T-helper 2 cell treated with Interferon-gamma antibody and Interleukin-4, amounts not matched to agents 5 μg/mL and 100 μg/mL, for 36 hours (primary cell): ENCODE data around the gene TMEM123.
A peak's percentile ranks its signal among the peaks of the same experiment; 100 is the strongest.

Experiments
- DNase-seq: peaks from one replicate; pipeline ENCODE4 v3.0.0; 2021; ENCODE audit warnings: low spot score
- H3K27ac Mint-ChIP-seq: one replicate; pipeline ENCODE4 v1.8.0; 2021; ENCODE audit warnings: mild to moderate bottlenecking, mixed read lengths
- H3K27me3 Mint-ChIP-seq: one replicate; pipeline ENCODE4 v1.8.0; 2021; ENCODE audit warnings: low read depth, mixed read lengths
- H3K36me3 Mint-ChIP-seq: one replicate; pipeline ENCODE4 v1.8.0; 2021; ENCODE audit warnings: low read depth, mixed read lengths
- H3K4me1 Mint-ChIP-seq: one replicate; pipeline ENCODE4 v1.8.0; 2021; ENCODE audit warnings: low read depth, mixed read lengths
- H3K4me3 Mint-ChIP-seq: one replicate; pipeline ENCODE4 v1.8.0; 2022; ENCODE audit warnings: mild to moderate bottlenecking, moderate library complexity, mixed read lengths
- H3K9me3 Mint-ChIP-seq: one replicate; pipeline ENCODE4 v1.8.0; 2021; ENCODE audit warnings: mixed read lengths

The TMEM123 gene

DNA sequence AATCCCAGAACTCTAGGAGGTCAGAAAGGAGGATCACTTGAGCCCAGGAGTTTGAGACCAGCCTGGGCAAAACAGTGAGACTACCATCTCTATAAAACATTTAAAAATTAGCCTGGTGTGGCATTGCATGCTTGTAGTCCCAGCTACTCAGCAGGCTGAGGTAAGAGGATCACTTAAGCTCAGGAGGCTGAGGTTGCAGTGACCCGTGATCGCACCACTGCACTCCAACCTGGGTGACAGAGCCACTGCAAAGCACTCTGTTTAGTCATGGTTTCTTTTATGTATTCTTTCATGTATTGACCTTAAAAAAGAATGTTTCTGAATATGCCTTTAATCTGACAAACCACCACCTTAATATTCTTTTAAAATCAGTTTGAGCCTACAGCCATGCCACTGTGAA, 53.4 kb downstream of the TMEM123 start:
- Mint-ChIP-seq H3K4me3 (no peak overlapping the region), H3K4me1 (peaks cover 34% of the 10 kb centered on the region), H3K27ac (no peak overlapping the region), H3K36me3 (peaks cover 53% of the 10 kb centered on the region), H3K27me3 (no peaks in the 10 kb centered on the region), H3K9me3 (no peaks in the 10 kb centered on the region)
- no peak for DNase-seq

DNA sequence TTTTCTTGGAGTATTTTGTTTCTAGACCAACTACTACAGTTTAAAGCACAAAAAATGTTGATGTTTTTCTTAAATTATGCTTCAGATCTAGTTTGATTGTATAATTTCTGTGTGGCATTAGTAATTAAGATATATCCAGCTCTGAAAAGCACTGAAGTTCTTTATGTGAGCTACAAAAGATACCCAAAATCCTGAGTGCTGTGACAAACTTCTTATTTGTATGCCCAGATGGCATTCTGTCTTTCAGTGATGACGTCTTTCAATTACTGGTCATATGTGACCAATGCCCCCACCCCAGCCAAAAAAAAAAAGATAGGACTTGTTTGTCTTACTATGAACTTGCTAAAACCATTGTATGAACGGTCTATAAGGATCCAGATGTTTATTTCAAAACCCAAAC, 54.3 kb downstream of the TMEM123 start:
- Mint-ChIP-seq H3K36me3 (peaks cover 51% of the 10 kb centered on the region), H3K27ac (peak overlapping the region; percentile 9), H3K4me1 (peaks cover 29% of the 10 kb centered on the region), H3K4me3 (no peak overlapping the region), H3K27me3 (no peaks in the 10 kb centered on the region), H3K9me3 (no peaks in the 10 kb centered on the region)
- DNase-seq, result no peak

DNA sequence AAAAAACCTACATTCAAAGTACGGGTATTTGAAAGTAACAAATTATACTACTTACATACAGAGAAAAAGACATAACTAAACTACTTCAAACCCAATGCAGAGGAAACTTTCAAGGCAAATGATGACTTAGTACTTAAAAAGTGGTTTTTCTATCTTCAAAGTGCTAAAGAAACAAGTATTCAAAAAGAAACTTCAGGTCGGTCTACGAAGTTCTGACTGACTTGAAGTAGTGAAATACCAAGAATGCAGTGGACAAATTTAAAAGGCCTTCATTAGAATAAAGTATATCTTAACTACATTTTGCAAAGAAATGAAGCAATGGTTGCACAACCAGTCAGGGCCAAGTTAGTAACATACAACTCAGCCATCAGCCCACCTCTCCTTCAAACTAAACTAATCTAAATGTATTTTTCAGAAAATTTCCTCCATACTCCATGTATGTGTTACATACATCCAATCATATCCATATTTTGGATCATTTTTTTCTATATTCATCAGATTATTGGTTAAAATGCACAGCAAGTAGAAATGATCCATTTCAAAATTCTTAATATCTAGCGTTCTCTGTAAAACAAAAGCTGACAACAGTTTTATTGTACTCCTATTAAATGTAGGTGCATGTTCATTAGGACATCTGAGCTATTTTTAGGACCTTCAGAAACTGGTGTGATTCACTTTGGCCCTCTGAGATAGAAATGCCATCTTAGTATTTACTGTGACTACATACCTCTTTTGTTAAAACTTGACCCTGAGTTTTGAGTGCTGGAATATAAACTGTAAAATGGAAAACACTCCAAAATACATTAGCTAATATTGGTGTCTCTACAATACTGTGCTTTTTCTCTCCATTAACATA, 55.6 kb downstream of the TMEM123 start:
- Mint-ChIP-seq H3K4me3 (no peak overlapping the region), H3K9me3 (no peaks in the 10 kb centered on the region), H3K27me3 (no peaks in the 10 kb centered on the region), H3K4me1 (peaks cover 20% of the 10 kb centered on the region), H3K27ac (peak overlapping the region; percentile 42), H3K36me3 (peaks cover 53% of the 10 kb centered on the region)
- no peak for DNase-seq

DNA sequence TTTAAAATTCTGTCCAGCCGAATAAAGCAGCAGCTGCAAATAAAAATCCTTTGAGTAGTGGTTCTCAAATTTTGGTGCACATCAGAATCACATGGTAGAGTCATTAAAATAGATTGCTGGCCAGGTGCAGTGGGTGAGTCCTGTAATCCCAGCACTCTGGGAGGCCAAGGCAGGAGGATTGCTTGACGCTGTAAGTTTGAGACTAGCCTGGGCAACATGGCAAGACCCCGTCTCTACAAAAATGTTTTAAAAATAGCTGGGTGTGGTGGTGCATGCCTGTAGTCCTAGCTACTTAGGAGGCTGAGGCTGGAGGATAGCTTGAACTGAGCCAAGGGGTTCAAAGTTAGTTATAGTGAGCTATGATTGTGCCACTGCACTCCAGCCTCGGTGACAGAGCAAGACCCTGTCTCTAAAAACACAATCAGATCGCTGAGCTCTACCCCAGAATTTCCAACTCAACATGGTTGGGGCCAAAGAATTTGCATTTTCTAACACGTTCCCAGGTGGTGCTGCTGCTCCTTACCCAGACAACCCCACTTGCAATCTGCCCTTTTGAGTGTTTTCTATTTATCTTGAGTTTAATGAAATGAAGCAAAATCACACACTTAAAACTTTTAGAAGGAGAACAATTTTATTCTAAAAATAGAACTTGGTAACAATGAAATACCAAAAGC, 56.7 kb downstream of the TMEM123 start:
- peaks cover 44% of the 10 kb centered on the region for H3K36me3 Mint-ChIP-seq
- H3K9me3 Mint-ChIP-seq, result no peaks in the 10 kb centered on the region
- H3K27me3 Mint-ChIP-seq, result no peaks in the 10 kb centered on the region
- H3K27ac Mint-ChIP-seq, result no peak overlapping the region
- H3K4me1 Mint-ChIP-seq, result peaks cover 18% of the 10 kb centered on the region
- no peak overlapping the region for H3K4me3 Mint-ChIP-seq
- no peak for DNase-seq

DNA sequence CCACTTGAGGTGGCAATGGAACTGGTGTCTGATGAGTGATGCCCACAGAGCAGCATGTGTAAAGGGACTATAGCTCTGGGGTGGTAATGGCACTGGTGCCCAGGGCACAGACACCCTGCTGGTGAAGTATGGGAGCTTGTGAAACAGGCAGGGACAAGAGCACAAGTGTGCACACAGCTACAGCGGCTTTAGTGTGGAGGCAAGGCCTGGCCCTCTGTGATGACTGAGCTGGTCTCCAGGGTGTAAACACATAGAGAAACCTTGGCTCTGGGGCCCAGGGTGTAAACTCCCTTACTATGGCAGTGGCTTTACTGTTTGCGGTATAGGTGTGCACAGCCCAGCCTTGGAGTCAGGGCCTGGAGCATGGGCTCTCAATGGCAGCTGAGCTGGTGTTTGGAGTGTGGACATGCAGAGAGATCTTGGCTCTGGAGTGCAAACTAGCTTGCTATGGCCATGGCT, 59.3 kb downstream of the TMEM123 start:
- Mint-ChIP-seq H3K27me3 (no peaks in the 10 kb centered on the region), H3K36me3 (peaks cover 49% of the 10 kb centered on the region), H3K9me3 (no peaks in the 10 kb centered on the region), H3K4me3 (no peak overlapping the region), H3K27ac (peak overlapping the region; percentile 15), H3K4me1 (peaks cover 19% of the 10 kb centered on the region)
- DNase-seq, result no peak

DNA sequence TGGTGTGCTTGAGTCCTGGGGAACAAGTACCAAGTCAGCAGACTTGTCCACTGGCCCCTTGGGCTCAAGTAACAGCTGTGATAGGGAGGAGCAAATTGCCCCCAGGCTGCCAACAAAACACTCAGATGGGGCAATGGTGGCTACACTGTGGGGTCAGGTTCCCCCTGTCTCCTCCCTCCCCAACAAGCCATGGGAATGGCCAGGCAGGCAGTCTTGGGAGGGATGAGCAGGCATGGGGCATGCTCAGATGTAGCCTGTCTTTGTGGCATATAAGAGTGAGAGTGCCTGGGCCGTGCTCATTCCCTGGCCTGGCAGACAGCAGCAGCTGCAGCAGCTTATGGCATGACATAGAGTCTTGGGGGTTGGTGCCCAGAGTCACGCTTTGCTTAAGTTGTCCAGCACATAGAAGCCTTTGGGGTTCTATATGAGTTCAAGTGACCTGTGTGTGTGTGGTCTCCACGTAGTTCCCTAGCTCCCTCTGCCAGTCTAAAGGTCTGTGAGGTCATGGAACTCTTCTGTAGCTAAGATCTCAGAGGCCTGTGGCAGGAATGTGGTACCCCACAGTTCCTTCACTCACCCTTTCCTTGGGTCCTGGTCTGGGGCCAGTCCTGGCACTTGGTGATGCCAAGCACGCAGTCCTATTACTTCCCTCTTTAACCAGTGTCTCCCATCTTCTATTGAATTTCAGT, 60.9 kb downstream of the TMEM123 start:
- Mint-ChIP-seq H3K27ac (peak overlapping the region; percentile 10), H3K36me3 (peaks cover 52% of the 10 kb centered on the region), H3K4me3 (no peak overlapping the region), H3K9me3 (no peaks in the 10 kb centered on the region), H3K27me3 (no peaks in the 10 kb centered on the region), H3K4me1 (peaks cover 16% of the 10 kb centered on the region)
- DNase-seq, result no peak

DNA sequence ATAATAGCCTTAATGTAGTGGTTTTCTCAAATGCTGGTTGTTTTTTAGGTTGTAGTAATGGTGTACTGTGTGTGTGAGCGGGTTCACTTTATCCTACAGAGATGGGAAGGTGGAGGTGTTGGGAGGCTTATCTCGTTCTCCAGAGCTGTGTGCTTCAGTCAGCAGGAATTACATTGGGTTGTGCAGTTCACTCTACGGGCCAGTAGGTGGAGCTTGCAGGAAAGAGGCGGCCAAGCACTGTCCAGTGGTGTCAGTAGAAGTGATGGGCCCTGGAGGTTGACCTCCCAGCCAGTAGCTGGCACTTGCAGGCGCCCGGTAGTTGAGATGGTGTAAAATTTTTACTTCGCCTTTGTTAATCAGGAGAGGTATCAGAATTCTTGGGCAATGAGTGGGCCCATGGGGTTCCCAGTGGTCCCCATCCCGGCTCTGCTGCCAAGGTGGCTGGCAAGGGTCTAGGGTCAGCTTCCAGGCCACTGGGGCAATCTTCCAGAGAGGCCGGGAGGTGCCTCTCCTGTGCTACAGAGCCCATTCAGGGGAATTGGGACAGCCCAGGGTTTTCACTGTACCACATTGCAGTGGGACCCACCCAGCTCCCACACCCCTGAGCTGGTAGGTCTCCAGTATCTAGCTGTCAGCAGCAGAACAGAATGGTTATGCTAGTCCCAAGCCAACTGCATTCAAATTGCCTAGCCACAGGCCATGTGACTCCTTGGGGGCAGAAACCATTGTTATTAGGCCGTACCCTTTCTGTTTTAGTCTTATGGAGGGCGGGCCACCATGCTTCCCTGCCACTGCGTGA, 61.7 kb downstream of the TMEM123 start:
- no peak overlapping the region for H3K4me3 Mint-ChIP-seq

DNA sequence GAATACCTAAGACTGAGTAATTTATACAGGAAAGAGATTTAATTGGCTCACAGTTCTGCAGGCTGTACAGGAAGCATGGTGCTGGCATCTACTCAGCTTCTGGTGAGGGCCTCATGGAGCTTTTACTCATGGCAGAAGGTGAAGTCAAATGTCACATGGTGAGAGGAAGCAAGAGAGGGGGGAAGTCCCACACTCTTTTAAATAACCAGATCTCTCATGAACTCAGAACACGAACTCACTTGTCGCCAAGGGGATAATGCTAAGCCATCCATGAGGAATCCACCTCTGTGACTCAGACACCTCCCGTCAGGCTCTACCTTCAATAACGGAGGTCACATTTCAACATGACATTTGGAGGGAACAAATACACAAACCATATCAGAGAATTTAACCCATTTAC, 63.3 kb downstream of the TMEM123 start:
- H3K9me3 Mint-ChIP-seq, result no peaks in the 10 kb centered on the region
- H3K4me1 Mint-ChIP-seq, result peaks cover 23% of the 10 kb centered on the region
- no peak overlapping the region for H3K4me3 Mint-ChIP-seq
- DNase-seq, result no peak
- peaks cover 50% of the 10 kb centered on the region for H3K36me3 Mint-ChIP-seq
- H3K27ac Mint-ChIP-seq, result no peak overlapping the region
- H3K27me3 Mint-ChIP-seq, result no peaks in the 10 kb centered on the region

More for the DNA sequence above, 61.7 kb downstream of the TMEM123 start:
- no peaks in the 10 kb centered on the region for H3K27me3 Mint-ChIP-seq
- H3K36me3 Mint-ChIP-seq, result peaks cover 50% of the 10 kb centered on the region
- peak overlapping the region; percentile 37 for H3K27ac Mint-ChIP-seq
- no peaks in the 10 kb centered on the region for H3K9me3 Mint-ChIP-seq
- DNase-seq, result peak; percentile 26
- peaks cover 19% of the 10 kb centered on the region for H3K4me1 Mint-ChIP-seq

DNA sequence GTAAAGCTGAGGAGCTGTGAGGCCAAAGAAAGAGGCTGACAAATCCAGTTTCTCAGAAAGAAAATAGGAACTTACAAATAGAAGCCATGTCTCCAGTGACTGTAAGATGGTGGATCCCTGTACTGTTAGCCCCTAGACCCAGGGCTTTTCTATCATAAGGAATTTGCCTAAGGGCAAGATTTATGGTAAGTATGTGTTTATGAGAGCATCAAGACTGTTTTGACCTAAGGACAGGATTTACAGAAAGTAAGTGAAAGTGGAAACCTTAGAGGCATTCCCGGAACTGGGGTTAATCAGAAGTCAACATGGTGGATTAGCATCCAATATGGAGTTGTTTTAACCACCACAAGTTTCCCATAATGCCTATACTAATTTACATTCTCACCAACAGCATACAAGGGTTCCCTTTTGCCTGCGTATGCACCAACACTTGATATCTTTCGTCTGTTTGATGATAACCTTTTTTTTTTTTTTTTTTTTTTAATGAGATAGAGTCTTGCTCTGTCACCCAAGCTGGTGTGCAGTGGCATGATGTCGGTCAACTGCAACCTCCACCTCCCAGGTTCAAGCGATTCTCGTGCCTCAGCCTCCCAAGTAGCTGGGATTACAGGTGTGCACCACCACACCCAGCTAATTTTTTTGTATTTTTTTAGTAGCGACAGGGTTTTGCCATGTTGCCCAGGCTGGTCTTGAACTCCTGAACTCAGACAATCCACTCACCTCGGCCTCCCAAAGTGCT, 65.4 kb downstream of the TMEM123 start:
- Mint-ChIP-seq H3K27ac (no peak overlapping the region), H3K4me3 (no peak overlapping the region), H3K36me3 (peaks cover 40% of the 10 kb centered on the region), H3K4me1 (peaks cover 16% of the 10 kb centered on the region), H3K27me3 (no peaks in the 10 kb centered on the region), H3K9me3 (no peaks in the 10 kb centered on the region)
- DNase-seq, result no peak

DNA sequence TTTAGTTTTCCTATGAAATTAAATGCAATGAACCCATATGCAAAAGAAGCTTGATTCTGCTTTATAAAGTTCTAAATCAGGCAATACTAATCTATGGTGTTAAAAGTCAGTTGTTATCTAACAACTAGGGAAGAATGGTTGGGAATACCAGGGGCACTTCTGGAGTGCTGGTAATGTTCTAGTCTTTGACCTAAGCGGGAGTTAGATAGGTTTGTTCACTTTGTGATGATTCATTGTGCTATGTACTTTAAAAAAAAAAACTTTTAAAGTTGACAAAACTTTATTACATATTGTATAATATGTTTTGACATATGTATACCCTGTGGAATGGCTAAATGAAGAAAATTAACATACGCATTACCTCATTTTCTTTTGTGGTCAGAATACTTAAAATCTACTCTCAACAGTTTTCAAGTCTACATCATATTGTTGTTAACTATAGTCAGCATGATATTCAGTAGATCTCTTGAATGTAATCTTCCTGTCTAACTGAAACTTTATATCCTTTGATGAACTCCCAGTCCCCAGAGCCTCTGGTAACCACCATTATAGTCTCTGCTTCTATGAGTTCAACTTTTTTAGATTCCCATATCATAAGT, 66.3 kb downstream of the TMEM123 start:
- H3K27me3 Mint-ChIP-seq, result no peaks in the 10 kb centered on the region
- no peak overlapping the region for H3K4me3 Mint-ChIP-seq
- no peaks in the 10 kb centered on the region for H3K9me3 Mint-ChIP-seq
- H3K36me3 Mint-ChIP-seq, result peaks cover 40% of the 10 kb centered on the region
- no peak for DNase-seq
- H3K27ac Mint-ChIP-seq, result no peak overlapping the region
- peaks cover 16% of the 10 kb centered on the region for H3K4me1 Mint-ChIP-seq

DNA sequence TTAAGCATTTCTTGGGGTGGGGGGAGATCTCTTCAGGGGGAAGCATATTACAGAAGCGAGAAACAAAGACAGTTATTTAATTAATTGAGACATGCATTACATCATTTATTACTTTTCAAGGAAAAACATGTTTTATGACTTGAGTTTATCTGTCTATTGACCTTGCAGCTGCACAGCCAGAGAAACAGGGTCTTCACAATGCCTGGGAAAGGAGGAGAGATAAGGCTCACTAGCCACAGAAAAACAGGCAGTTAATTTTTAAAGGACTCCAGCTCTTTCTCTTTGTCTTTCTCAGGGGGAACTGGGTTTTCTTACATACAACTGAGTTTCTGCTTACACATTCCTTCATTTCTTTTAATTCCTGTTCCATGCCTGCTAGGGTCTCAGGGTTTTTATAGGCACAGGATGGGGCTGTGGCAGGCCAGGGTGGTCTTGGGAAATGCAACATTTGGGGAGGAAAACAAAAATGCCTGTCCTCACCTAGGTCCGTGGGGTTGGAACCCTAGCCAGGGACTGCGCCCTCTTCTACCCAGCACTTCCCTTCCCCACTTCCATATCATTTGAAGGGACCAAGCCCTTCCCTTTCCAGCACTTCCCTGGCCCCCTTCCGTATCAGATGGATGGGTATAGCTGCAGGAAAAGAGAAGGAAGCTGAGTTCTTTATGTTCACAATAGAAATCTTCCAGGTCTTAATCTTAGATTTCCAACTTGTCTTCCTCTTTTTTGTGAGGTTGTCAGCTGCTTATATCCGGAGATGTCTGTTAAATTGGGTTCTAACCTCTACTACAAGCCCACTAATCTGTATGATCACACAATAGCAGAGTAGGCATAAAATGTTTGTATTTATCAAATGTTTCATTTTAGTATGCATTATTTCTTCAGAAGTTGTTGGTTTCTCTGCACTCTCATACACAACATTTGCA, 67.2 kb downstream of the TMEM123 start:
- Mint-ChIP-seq H3K27me3 (no peaks in the 10 kb centered on the region), H3K36me3 (peaks cover 41% of the 10 kb centered on the region), H3K9me3 (no peaks in the 10 kb centered on the region), H3K4me3 (no peak overlapping the region), H3K4me1 (peaks cover 13% of the 10 kb centered on the region), H3K27ac (no peak overlapping the region)
- DNase-seq, result no peak
